ENCODE data around the gene LBR.

DNA sequence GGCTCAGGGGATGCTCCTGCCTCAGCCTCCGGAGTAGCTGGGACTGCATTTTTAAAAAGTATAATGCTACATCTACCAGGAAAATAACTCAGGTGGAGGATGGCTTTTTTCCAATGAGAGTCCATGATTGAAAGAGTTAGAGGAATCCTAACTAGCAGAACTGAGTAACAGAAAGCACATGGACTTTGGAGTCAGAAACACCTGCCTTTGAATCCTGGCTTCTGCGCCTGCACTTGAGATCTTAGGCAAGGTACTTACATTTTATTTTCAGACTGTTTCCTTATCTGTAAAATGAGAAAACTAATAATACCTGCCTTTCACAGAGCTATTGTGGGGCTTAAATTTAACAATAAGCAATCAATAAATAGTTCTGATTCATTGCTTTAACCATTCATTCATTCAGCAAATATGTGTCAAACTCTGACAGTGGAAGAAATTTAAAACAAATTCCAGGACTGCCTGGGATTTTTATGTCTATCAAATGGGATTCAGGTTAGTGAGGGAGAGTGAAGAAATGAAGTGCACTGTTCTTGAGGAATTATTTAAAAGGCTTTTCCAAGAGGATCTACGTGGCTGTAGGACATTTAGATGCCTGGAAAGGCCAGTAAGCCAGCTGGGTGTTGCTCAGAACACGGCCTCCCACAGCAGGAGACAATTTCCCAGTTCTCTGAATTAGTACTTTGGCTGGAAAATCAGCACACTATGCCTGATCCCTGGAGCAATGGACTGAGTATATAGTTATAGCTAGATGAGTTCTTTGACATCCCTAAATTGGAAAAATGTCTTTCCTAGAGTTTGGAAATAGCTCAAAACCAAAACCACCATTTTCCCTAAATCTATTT, 12.8 kb upstream of the LBR start:
- TF ChIP-seq CTCF (IDR thresholded peaks at IDR 0.05; ENCODE audit: insufficient read depth, low read length, poor library complexity, severe bottlenecking) (no peak), EZH2phosphoT487 (conservative IDR thresholded peaks at IDR 0.05; ENCODE audit: low read length) (no peak)
